ENCODE data around the gene BTBD2. TPM values are rescaled to one million over a fixed set of nuclear protein-coding genes. Genes with fewer than 3 reads are reported as not detected.

Gene BTBD2
- total RNA-seq, result 62.0 TPM
- long read RNA-seq, transcript BTBD2-201 (9 exons, 2,649 nt), result major isoform, 61 of 143 reads
- long read RNA-seq, partial matches to known transcripts, result 37 of 143 reads
- long read RNA-seq, other reads (novel, unspliced or antisense), result 41 of 143 reads

GRCh38 chr19:2015608-2015950 is at the start of gene BTBD2:
Gene BTBD2 (minus strand): TSS chr19:2015714. CDS start chr19:2015703, 11 bp downstream.
- no peaks in the 10 kb centered on the region for H3K36me3 ChIP-seq
- intact Hi-C loops (cut with DNase I), result loop anchor here (10.0 kb wide), 1 partner anchor 59 kb away; no protein-coding TSS in a partner anchor
- peak; percentile 51 for DNase-seq
- ATAC-seq, result no peak
- TF ChIP-seq CTCF (IDR thresholded peaks at IDR 0.05), result no peak
- no peaks in the 10 kb centered on the region for H3K9me3 ChIP-seq
- H3K4me1 ChIP-seq, result peaks cover 12% of the 10 kb centered on the region
- peak within 1 kb of the TSS; percentile 18 for H3K27ac ChIP-seq
- H3K4me3 ChIP-seq, result peak within 1 kb of the TSS; percentile 66
- H3K27me3 ChIP-seq (ENCODE audit: low read depth), result no peaks in the 10 kb centered on the region

- Histone ChIP-seq H3K4me3 (no peak overlapping the region), H3K36me3 (no peaks in the 10 kb centered on the region), H3K27ac (peak overlapping the region; percentile 73), H3K9me3 (no peaks in the 10 kb centered on the region), H3K27me3 (ENCODE audit: low read depth) (no peaks in the 10 kb centered on the region), H3K4me1 (peaks cover 44% of the 10 kb centered on the region)
- intact Hi-C loops (cut with DNase I), result no loop called here
- TF ChIP-seq CTCF (IDR thresholded peaks at IDR 0.05), result no peak
- no peak for ATAC-seq
- no peak for DNase-seq
These were observed 49.4 kb upstream of the BTBD2 start for GRCh38 chr19:2064788-2065524.

GRCh38 chr19:2064395-2064787 is 48.9 kb upstream of the BTBD2 start:
- Histone ChIP-seq H3K9me3 (no peaks in the 10 kb centered on the region), H3K4me3 (no peak overlapping the region), H3K4me1 (peaks cover 44% of the 10 kb centered on the region), H3K36me3 (no peaks in the 10 kb centered on the region), H3K27ac (peak overlapping the region; percentile 73), H3K27me3 (ENCODE audit: low read depth) (no peaks in the 10 kb centered on the region)
- no peak for TF ChIP-seq CTCF (IDR thresholded peaks at IDR 0.05)
- ATAC-seq (no peak), DNase-seq (no peak)
- intact Hi-C loops (cut with DNase I), result no loop called here

GRCh38 chr19:2063824-2064223 is 48.3 kb upstream of the BTBD2 start:
- ATAC-seq (no peak), DNase-seq (no peak)
- Histone ChIP-seq H3K4me1 (peaks cover 46% of the 10 kb centered on the region), H3K4me3 (no peak overlapping the region), H3K27me3 (ENCODE audit: low read depth) (no peaks in the 10 kb centered on the region), H3K36me3 (no peaks in the 10 kb centered on the region), H3K27ac (peak overlapping the region; percentile 73), H3K9me3 (no peaks in the 10 kb centered on the region)
- intact Hi-C loops (cut with DNase I), result no loop called here
- no peak for TF ChIP-seq CTCF (IDR thresholded peaks at IDR 0.05)

- Histone ChIP-seq H3K27ac (no peak overlapping the region), H3K9me3 (no peaks in the 10 kb centered on the region), H3K4me1 (peaks cover 56% of the 10 kb centered on the region), H3K36me3 (no peaks in the 10 kb centered on the region), H3K27me3 (ENCODE audit: low read depth) (no peaks in the 10 kb centered on the region), H3K4me3 (no peak overlapping the region)
- DNase-seq (no peak), ATAC-seq (no peak)
- TF ChIP-seq CTCF (IDR thresholded peaks at IDR 0.05), result no peak
- intact Hi-C loops (cut with DNase I), result no loop called here
These were observed 47.3 kb upstream of the BTBD2 start for GRCh38 chr19:2062770-2063169.
